Measurements from ENCODE around the gene ZC3HAV1.
A peak's percentile ranks its signal among the peaks of the same experiment; 100 is the strongest.

ZC3HAV1 gene

GRCh38 chr7:139049111-139049510 is 60.4 kb downstream of the ZC3HAV1 start:
- TF ChIP-seq POLR2AphosphoS5 (IDR thresholded peaks at IDR 0.05; ENCODE audit: low read depth, low read length) (no peak), REST (IDR thresholded peaks at IDR 0.05; ENCODE audit: insufficient read depth in 1 of 2, low read depth in 2 of 2, low read length in 2 of 2) (no peak), FOXP2 (optimal IDR thresholded peaks at IDR 0.05; ENCODE audit: borderline replicate concordance, extremely low read depth, extremely low read length, insufficient read depth) (no peak), TAF1 (IDR thresholded peaks at IDR 0.05; ENCODE audit: borderline replicate concordance, insufficient read depth, low read length) (no peak), SIN3A (IDR thresholded peaks at IDR 0.05; ENCODE audit: borderline replicate concordance, insufficient read depth, low read length) (no peak)

- TF ChIP-seq FOXP2 (optimal IDR thresholded peaks at IDR 0.05; ENCODE audit: borderline replicate concordance, extremely low read depth, extremely low read length, insufficient read depth) = no peak
- TF ChIP-seq SIN3A (IDR thresholded peaks at IDR 0.05; ENCODE audit: borderline replicate concordance, insufficient read depth, low read length) = no peak
- TF ChIP-seq REST (IDR thresholded peaks at IDR 0.05; ENCODE audit: insufficient read depth in 1 of 2, low read depth in 2 of 2, low read length in 2 of 2) = no peak
- TF ChIP-seq POLR2AphosphoS5 (IDR thresholded peaks at IDR 0.05; ENCODE audit: low read depth, low read length) = no peak
- TF ChIP-seq TAF1 (IDR thresholded peaks at IDR 0.05; ENCODE audit: borderline replicate concordance, insufficient read depth, low read length) = no peak
Observed at GRCh38 chr7:139047970-139048369, 61.5 kb downstream of the ZC3HAV1 start.

GRCh38 chr7:139046143-139046542 is 63.4 kb downstream of the ZC3HAV1 start:
- TF ChIP-seq POLR2AphosphoS5 (IDR thresholded peaks at IDR 0.05; ENCODE audit: low read depth, low read length) (peak; percentile 19; the same call in 1 of the 2 replicates), FOXP2 (optimal IDR thresholded peaks at IDR 0.05; ENCODE audit: borderline replicate concordance, extremely low read depth, extremely low read length, insufficient read depth) (no peak)

GRCh38 chr7:139044813-139045794 is 64.4 kb downstream of the ZC3HAV1 start:
- TF ChIP-seq SIN3A (IDR thresholded peaks at IDR 0.05; ENCODE audit: borderline replicate concordance, insufficient read depth, low read length) = no peak
- no peak for TF ChIP-seq POLR2AphosphoS5 (IDR thresholded peaks at IDR 0.05; ENCODE audit: low read depth, low read length)
- TF ChIP-seq REST (IDR thresholded peaks at IDR 0.05; ENCODE audit: insufficient read depth in 1 of 2, low read depth in 2 of 2, low read length in 2 of 2) = no peak
- TF ChIP-seq FOXP2 (optimal IDR thresholded peaks at IDR 0.05; ENCODE audit: borderline replicate concordance, extremely low read depth, extremely low read length, insufficient read depth) = no peak
- TF ChIP-seq TAF1 (IDR thresholded peaks at IDR 0.05; ENCODE audit: borderline replicate concordance, insufficient read depth, low read length) = no peak

- no peak for TF ChIP-seq TAF1 (IDR thresholded peaks at IDR 0.05; ENCODE audit: borderline replicate concordance, insufficient read depth, low read length)
- TF ChIP-seq REST (IDR thresholded peaks at IDR 0.05; ENCODE audit: insufficient read depth in 1 of 2, low read depth in 2 of 2, low read length in 2 of 2) = peak in 1 of 2 experiments; percentile 63; a peak in 2 of 4 replicates
Observed at GRCh38 chr7:139043823-139044812, 65.4 kb downstream of the ZC3HAV1 start.
